ENCODE data around the gene UBE2O. TPM values are rescaled to one million over a fixed set of nuclear protein-coding genes. Genes with fewer than 3 reads are reported as not detected.

Gene UBE2O
- total RNA-seq, 2 donors from 2014 or later = 17.1 to 30.3 TPM

DNA sequence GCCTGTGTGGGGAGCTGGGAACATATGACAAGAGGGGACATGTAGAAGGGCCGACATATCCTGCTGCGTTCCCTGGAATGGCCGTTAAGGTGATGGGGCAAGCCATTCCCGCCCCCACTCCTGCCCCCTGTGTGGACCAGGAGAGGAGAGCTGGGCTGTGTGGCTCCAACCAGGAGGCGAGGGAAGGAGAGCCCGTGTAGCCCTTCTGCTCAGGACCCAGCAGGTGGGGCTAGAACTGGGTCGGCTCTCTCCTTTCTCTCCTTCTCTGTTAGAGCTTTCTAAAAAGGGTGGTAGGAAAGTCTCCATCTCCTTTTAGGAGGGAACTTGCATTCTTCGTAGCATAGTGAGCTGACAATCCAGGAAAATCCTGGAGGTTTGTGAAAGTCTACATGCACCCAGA lies 55.8 kb downstream of the UBE2O start:
- H3K4me1 ChIP-seq = no peaks in the 10 kb centered on the region
- no peaks in the 10 kb centered on the region for H3K9me3 ChIP-seq
- H3K36me3 ChIP-seq (replicated peaks in 1 of 2; ENCODE audit: insufficient read depth in 1 of 2, low read depth in 2 of 2) = peaks cover 6 to 42% of the 10 kb centered on the region in 2 donors
- no peak overlapping the region for H3K27ac ChIP-seq
- H3K27me3 ChIP-seq = no peaks in the 10 kb centered on the region
- DNase-seq = no peak
- WGBS, 2 donors = 80 to 83% methylated on average over 8 of the region's 8 CpGs
- ATAC-seq = no peak
- intact Hi-C loops (cut with DNase I) = no loop called here
- TF ChIP-seq, protein P1, sequence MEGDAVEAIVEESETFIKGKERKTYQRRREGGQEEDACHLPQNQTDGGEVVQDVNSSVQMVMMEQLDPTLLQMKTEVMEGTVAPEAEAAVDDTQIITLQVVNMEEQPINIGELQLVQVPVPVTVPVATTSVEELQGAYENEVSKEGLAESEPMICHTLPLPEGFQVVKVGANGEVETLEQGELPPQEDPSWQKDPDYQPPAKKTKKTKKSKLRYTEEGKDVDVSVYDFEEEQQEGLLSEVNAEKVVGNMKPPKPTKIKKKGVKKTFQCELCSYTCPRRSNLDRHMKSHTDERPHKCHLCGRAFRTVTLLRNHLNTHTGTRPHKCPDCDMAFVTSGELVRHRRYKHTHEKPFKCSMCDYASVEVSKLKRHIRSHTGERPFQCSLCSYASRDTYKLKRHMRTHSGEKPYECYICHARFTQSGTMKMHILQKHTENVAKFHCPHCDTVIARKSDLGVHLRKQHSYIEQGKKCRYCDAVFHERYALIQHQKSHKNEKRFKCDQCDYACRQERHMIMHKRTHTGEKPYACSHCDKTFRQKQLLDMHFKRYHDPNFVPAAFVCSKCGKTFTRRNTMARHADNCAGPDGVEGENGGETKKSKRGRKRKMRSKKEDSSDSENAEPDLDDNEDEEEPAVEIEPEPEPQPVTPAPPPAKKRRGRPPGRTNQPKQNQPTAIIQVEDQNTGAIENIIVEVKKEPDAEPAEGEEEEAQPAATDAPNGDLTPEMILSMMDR (IDR thresholded peaks at IDR 0.05) = no peak
- no peak for TF ChIP-seq POLR2A (IDR thresholded peaks at IDR 0.05)
- no peak overlapping the region for H3K4me3 ChIP-seq

DNA sequence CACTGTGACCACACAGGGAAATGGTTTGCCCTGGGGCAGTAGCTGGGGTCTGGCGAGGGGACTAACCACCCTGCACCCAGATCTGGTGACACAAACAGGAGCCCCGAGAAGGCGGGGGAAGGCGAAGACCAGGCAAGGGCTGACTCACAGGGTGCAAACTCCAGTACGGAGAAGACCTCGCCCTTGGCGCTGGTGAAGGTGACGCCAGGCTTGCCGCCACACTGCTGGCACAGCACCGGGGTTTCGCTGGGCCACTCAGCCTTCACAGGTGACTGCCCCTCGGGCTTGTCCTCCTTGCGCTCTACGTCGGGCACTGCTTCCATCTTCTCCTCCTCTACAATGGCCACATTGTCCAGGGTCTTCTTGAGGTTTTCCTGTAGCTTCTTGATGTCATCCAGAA lies 57.0 kb downstream of the UBE2O start:
- Histone ChIP-seq H3K27ac (no peak overlapping the region), H3K4me3 (no peak overlapping the region), H3K4me1 (no peaks in the 10 kb centered on the region), H3K27me3 (no peaks in the 10 kb centered on the region), H3K9me3 (no peaks in the 10 kb centered on the region), H3K36me3 (replicated peaks in 1 of 2; ENCODE audit: insufficient read depth in 1 of 2, low read depth in 2 of 2) (peaks cover 3 to 39% of the 10 kb centered on the region in 2 donors)
- TF ChIP-seq POLR2A (IDR thresholded peaks at IDR 0.05) = no peak
- intact Hi-C loops (cut with DNase I) = no loop called here
- ATAC-seq (no peak), DNase-seq (no peak)
- 92% methylated on average over 14 to 15 of the region's 15 CpGs for WGBS, 2 donors

DNA sequence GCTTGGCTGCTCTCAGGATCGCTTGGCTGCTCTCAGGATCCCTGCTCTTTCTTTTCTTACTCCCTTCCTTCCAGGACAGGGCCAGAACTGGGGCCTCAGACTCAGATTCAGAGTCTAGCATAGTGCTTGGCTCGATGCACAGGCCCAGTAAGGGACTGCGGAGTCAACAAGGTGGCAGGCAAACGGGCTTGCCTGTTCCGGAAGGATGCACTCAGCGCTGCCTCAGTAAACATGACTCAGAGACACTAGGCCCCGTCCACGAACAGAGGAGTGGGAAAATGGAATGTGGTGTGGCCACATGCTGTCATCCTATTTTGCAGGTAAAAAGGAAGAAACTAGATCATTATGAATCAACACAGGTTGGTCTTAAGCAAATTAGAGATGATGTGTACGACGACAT lies 58.8 kb downstream of the UBE2O start:
- no peak for TF ChIP-seq POLR2A (IDR thresholded peaks at IDR 0.05)
- TF ChIP-seq, protein P1 (IDR thresholded peaks at IDR 0.05) = no peak
- no peak for ATAC-seq
- no peak for DNase-seq
- H3K27ac ChIP-seq = no peak overlapping the region
- peaks cover 0 to 26% of the 10 kb centered on the region in 2 donors for H3K36me3 ChIP-seq (replicated peaks in 1 of 2; ENCODE audit: insufficient read depth in 1 of 2, low read depth in 2 of 2)
- intact Hi-C loops (cut with DNase I) = no loop called here
- no peak overlapping the region for H3K4me3 ChIP-seq
- H3K9me3 ChIP-seq = no peaks in the 10 kb centered on the region
- whole genome bisulfite sequencing, 2 donors = 88 to 93% methylated on average over 10 of the region's 10 CpGs
- no peaks in the 10 kb centered on the region for H3K27me3 ChIP-seq
- H3K4me1 ChIP-seq = peaks cover 1% of the 10 kb centered on the region

DNA sequence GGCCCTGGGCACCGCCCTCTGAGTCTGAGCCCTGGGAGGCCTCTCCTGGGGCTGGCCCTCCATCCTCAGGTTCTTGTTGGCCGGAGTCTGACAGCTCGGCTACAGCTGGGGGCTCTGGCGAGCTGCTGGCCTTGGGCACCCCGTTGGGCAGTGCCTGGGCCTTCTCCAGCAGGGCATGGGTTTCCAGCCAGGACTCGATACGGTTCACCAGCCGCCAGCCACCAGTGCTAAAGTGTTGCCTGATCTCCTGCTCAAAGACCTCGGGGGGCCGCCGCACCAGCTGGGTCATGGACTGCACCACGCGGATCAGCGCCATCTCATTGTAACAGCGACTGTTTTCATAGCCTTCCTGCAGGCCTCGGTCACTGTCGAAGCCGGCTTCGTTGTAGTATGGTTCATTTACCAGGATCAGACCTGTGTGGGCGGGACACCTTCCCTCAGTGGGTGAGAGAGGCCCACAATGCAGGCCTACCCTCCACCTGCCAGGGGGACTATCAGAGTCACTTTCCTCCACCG lies 61.7 kb downstream of the UBE2O start:
- Histone ChIP-seq H3K36me3 (replicated peaks in 1 of 2; ENCODE audit: insufficient read depth in 1 of 2, low read depth in 2 of 2) (peaks cover 0 to 12% of the 10 kb centered on the region in 2 donors), H3K27ac (no peak overlapping the region), H3K4me1 (peaks cover 10% of the 10 kb centered on the region), H3K27me3 (no peaks in the 10 kb centered on the region), H3K4me3 (no peak overlapping the region), H3K9me3 (no peaks in the 10 kb centered on the region)
- intact Hi-C loops (cut with DNase I) = no loop called here
- ATAC-seq (no peak), DNase-seq (no peak)
- TF ChIP-seq, protein P1 (IDR thresholded peaks at IDR 0.05) = no peak
- 90 to 99% methylated on average over 17 of the region's 21 CpGs for WGBS, 2 donors

GRCh38 chr17:76390003-76390421 lies 62.9 kb downstream of the UBE2O start:
- Histone ChIP-seq H3K4me3 (no peak overlapping the region), H3K4me1 (peaks cover 23% of the 10 kb centered on the region), H3K27me3 (no peaks in the 10 kb centered on the region), H3K36me3 (replicated peaks in 1 of 2; ENCODE audit: insufficient read depth in 1 of 2, low read depth in 2 of 2) (peaks cover 0 to 6% of the 10 kb centered on the region in 2 donors), H3K9me3 (no peaks in the 10 kb centered on the region), H3K27ac (no peak overlapping the region)
- intact Hi-C loops (cut with DNase I) = no loop called here
- WGBS, 2 donors = 79 to 80% methylated on average over 11 of the region's 11 CpGs
- DNase-seq (no peak), ATAC-seq (no peak)
- no peak for TF ChIP-seq POLR2A (IDR thresholded peaks at IDR 0.05)
- TF ChIP-seq, protein P1 (IDR thresholded peaks at IDR 0.05) = no peak

Measured in body of pancreas (tissue), 4 donors.